Mesendoderm (in vitro differentiated cells): ENCODE data around the gene TACSTD2.
A peak's percentile ranks its signal among the peaks of the same experiment; 100 is the strongest.
"Not testable (repeated sequence)": the region's sequence is repeated elsewhere in the genome, so short reads cannot be mapped to it uniquely, and the experiment has no call there.

Experiments
- DNase-seq: peaks from one replicate; pipeline ENCODE4 v3.0.0; 2013
- H2AK5ac ChIP-seq: 2 replicates; pipeline ENCODE4 v1.6.1; 2013; ENCODE audit warnings: low read length, inconsistent platforms
- H2BK120ac ChIP-seq: 2 replicates; pipeline ENCODE4 v1.6.1; 2013; ENCODE audit warnings: low read depth, mild to moderate bottlenecking, low read length, moderate library complexity, mixed read lengths
- H2BK15ac ChIP-seq: replicated peaks from 2 replicates; pipeline ENCODE4 v1.6.1; 2013; ENCODE audit warnings: low read depth, mild to moderate bottlenecking, moderate library complexity
- H2BK5ac ChIP-seq: 2 replicates; pipeline ENCODE4 v1.6.1; 2013; ENCODE audit warnings: low read length, inconsistent platforms
- H3K18ac ChIP-seq: 2 replicates; pipeline ENCODE4 v1.6.1; 2013; ENCODE audit warnings: mild to moderate bottlenecking, low read length, mixed read lengths
- H3K23ac ChIP-seq: one replicate; pipeline ENCODE4 v1.6.1; 2013; ENCODE audit warnings: low read length
- H3K27ac ChIP-seq: 2 replicates; pipeline ENCODE4 v1.5.1; 2013; ENCODE audit warnings: low read depth, mild to moderate bottlenecking, inconsistent platforms, low read length, moderate library complexity
- H3K27me3 ChIP-seq: 2 replicates; pipeline ENCODE4 v1.6.1; 2013; ENCODE audit warnings: low read length, control low read depth, mild to moderate bottlenecking, inconsistent platforms; ENCODE audit not compliant: insufficient read depth, poor library complexity
- H3K36me3 ChIP-seq: 2 replicates; pipeline ENCODE4 v1.6.1; 2013; ENCODE audit warnings: low read length, inconsistent platforms; ENCODE audit not compliant: control insufficient read depth, insufficient read depth
- H3K4ac ChIP-seq: one replicate; pipeline ENCODE4 v1.6.1; 2013; ENCODE audit warnings: low read depth, mild to moderate bottlenecking, low read length, moderate library complexity
- H3K4me1 ChIP-seq: 2 replicates; pipeline ENCODE4 v1.6.1; 2013; ENCODE audit warnings: low read depth, low read length, inconsistent platforms; ENCODE audit not compliant: control insufficient read depth
- H3K4me2 ChIP-seq: 2 replicates; pipeline ENCODE4 v1.6.1; 2013; ENCODE audit warnings: low read length
- H3K4me3 ChIP-seq: 2 replicates; pipeline ENCODE4 v1.5.1; 2013; ENCODE audit warnings: mild to moderate bottlenecking, low read length
- H3K56ac ChIP-seq: one replicate; pipeline ENCODE4 v1.6.1; 2013; ENCODE audit warnings: low read length
- H3K79me1 ChIP-seq: 2 replicates; pipeline ENCODE4 v1.6.1; 2013; ENCODE audit warnings: low read length, inconsistent platforms
- H3K79me2 ChIP-seq: 2 replicates; pipeline ENCODE4 v1.6.1; 2013; ENCODE audit warnings: mild to moderate bottlenecking, low read length; ENCODE audit not compliant: control insufficient read depth, insufficient read depth
- H3K9ac ChIP-seq: 2 replicates; pipeline ENCODE4 v1.6.1; 2013; ENCODE audit warnings: low read length, inconsistent platforms
- H4K5ac ChIP-seq: one replicate; pipeline ENCODE4 v1.6.1; 2013; ENCODE audit warnings: low read length
- H4K8ac ChIP-seq: one replicate; pipeline ENCODE4 v1.6.1; 2013; ENCODE audit warnings: low read depth, mild to moderate bottlenecking, control low read depth, low read length, moderate library complexity
- whole genome bisulfite sequencing: extraction: QIAGEN DNeasy Blood & Tissue Kit; methylation state at CpG from one replicate; pipeline ENCODE4 v1.1.7; 2013; ENCODE audit warnings: low lambda C conversion rate, missing lambda C conversion rate; ENCODE audit not compliant: insufficient coverage; ENCODE audit errors: extremely low coverage; 5-methylcytosine and 5-hydroxymethylcytosine counted together

TACSTD2 gene

DNA sequence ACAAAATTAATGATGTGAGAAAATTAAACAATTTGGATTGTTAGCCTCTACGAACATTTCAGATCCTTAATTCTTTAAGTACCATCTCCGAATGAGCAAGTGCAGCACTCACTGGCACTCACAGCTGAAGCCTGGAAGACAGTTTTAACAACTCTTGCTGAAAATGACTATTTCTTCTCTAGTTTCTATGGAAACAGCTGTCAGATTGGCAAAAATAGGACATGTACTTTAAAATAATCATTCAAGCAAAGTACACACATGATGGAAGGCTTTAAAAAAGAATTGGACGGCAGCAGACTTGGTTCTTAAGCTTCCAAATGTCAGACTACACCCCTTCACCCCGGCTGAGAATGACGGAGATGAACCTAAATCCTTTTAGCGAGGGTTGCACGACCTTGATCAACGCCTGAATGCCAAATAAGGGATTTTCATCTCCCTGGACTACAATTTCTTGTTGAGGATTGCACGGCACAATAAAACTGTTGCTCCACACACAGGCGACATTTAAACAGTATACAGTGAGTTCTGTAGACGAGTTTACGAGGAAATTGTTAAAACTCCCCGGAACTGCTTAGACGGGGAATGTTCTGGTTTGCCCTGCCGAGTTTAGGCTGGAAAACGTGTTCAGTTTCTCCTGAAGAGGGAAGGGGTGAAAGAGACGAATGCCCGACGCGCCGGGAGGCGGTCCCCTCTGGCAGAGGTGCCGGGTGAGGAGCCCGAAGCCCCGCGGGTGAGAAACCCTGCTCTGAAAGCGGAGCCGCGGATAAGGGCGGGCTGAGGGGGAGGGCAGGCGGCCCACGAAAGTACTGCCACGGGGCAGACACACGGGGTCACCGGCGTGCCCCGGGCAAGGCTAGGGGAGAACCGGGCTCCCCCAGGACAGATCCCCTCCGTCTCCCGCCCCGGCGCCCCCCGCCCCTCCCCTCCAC is 31.2 kb downstream of the TACSTD2 start:
- Histone ChIP-seq H2BK15ac (no peak overlapping the region), H3K27me3 (no peaks in the 10 kb centered on the region), H3K79me1 (no peaks in the 10 kb centered on the region), H3K4ac (no peak overlapping the region), H3K36me3 (no peaks in the 10 kb centered on the region), H3K4me2 (peak overlapping the region; percentile 97), H3K23ac (no peak overlapping the region), H3K18ac (peak overlapping the region; percentile 29), H3K9ac (peak overlapping the region; percentile 87), H4K8ac (no peak overlapping the region), H3K4me1 (no peaks in the 10 kb centered on the region), H2BK5ac (no peak overlapping the region), H3K27ac (peak overlapping the region; percentile 89), H4K5ac (peak overlapping the region; percentile 56), H3K79me2 (no peaks in the 10 kb centered on the region), H3K56ac (peak overlapping the region; percentile 89), H2AK5ac (no peak overlapping the region), H2BK120ac (no peak overlapping the region), H3K4me3 (peak overlapping the region; percentile 81)
- DNase-seq, result peak; percentile 73
- WGBS, result no CpG with 5 or more reads among the region's 43 CpGs

DNA sequence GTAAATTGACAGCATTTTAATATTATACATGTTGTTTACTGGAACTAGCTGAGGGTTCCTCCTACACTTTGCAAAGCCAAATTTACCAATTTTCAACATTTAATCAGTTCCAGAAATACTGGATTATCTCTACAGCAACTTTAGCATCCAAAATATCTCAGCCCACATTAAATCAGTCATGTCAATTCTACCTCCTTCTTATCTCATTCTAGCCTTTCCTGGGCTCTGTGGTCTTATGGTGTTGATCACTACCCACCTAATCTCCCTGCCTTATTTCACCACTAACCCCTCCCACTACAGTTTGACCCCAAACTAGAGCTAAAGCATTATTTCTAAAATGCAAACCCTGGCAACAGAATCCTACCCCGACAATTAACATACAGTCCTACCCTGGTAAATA is 33.8 kb downstream of the TACSTD2 start:
- no peaks in the 10 kb centered on the region for H3K36me3 ChIP-seq
- no peak overlapping the region for H3K23ac ChIP-seq
- H3K18ac ChIP-seq, result no peak overlapping the region
- no peak overlapping the region for H4K8ac ChIP-seq
- H2BK5ac ChIP-seq, result no peak overlapping the region
- H2BK120ac ChIP-seq, result no peak overlapping the region
- no peak overlapping the region for H2BK15ac ChIP-seq
- no peak overlapping the region for H3K4ac ChIP-seq
- no peak overlapping the region for H3K27ac ChIP-seq
- no peak for DNase-seq
- H3K9ac ChIP-seq, result no peak overlapping the region
- no peaks in the 10 kb centered on the region for H3K27me3 ChIP-seq
- H2AK5ac ChIP-seq, result no peak overlapping the region
- H3K79me2 ChIP-seq, result no peaks in the 10 kb centered on the region
- H3K79me1 ChIP-seq, result no peaks in the 10 kb centered on the region
- no peak overlapping the region for H4K5ac ChIP-seq
- no peak overlapping the region for H3K4me3 ChIP-seq
- WGBS, result no CpG with 5 or more reads among the region's 1 CpG
- no peak overlapping the region for H3K56ac ChIP-seq
- H3K4me2 ChIP-seq, result no peak overlapping the region
- H3K4me1 ChIP-seq, result no peaks in the 10 kb centered on the region

DNA sequence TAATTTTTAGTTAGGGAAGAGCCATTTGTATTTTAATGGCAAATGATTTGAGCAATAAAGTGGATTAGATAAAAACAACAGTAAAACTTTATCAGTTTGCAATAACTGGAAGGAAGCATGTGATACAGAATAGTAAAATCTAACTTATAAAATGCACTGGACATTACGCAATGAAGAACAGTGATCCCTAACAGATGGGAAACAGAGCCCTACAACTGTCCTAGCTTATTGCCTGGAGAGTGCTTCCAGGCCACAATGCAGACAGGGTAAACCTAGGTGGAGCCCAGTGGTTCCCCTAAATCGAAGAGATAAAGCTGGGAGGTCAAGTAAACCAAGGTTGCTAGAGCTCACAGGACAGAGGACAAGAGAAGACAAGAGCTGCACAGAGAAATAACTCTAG is 37.5 kb downstream of the TACSTD2 start:
- H3K79me2 ChIP-seq, result no peaks in the 10 kb centered on the region
- H2BK15ac ChIP-seq, result no peak overlapping the region
- no peak overlapping the region for H3K9ac ChIP-seq
- H3K56ac ChIP-seq, result no peak overlapping the region
- H3K27me3 ChIP-seq, result no peaks in the 10 kb centered on the region
- H4K5ac ChIP-seq, result no peak overlapping the region
- no peak overlapping the region for H2AK5ac ChIP-seq
- no peak overlapping the region for H3K4ac ChIP-seq
- no peak overlapping the region for H2BK120ac ChIP-seq
- no peak overlapping the region for H3K27ac ChIP-seq
- H3K79me1 ChIP-seq, result no peaks in the 10 kb centered on the region
- no CpG with 5 or more reads among the region's 2 CpGs for WGBS
- no peak overlapping the region for H3K18ac ChIP-seq
- H3K23ac ChIP-seq, result no peak overlapping the region
- H3K4me2 ChIP-seq, result no peak overlapping the region
- no peaks in the 10 kb centered on the region for H3K36me3 ChIP-seq
- no peak overlapping the region for H4K8ac ChIP-seq
- DNase-seq, result no peak
- no peaks in the 10 kb centered on the region for H3K4me1 ChIP-seq
- no peak overlapping the region for H2BK5ac ChIP-seq
- H3K4me3 ChIP-seq, result no peak overlapping the region

DNA sequence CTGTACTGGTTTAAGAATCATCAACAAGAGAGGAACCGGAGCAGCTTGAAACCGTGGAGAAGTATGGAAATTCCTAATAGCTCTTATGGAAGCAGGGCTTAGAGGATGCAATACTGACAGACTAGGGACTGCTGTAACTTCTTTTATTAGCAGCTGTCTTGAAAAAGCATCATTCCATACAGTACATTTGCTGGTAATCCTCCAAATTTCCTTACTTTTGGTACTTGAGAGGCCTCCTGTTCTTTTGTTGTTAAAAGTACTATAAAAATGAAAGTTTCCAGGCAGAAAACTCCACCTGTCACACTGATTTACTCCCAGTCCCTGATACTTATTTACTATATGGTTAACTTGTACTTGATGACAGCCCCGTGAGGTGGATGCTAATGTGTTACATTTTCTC is 38.2 kb downstream of the TACSTD2 start:
- Histone ChIP-seq H2BK120ac (no peak overlapping the region), H2AK5ac (no peak overlapping the region), H3K56ac (no peak overlapping the region), H3K4me2 (no peak overlapping the region), H3K9ac (no peak overlapping the region), H2BK5ac (no peak overlapping the region), H2BK15ac (no peak overlapping the region), H3K23ac (no peak overlapping the region), H4K8ac (no peak overlapping the region), H4K5ac (no peak overlapping the region), H3K4ac (no peak overlapping the region), H3K18ac (no peak overlapping the region), H3K27me3 (no peaks in the 10 kb centered on the region), H3K79me2 (no peaks in the 10 kb centered on the region), H3K4me1 (no peaks in the 10 kb centered on the region), H3K79me1 (no peaks in the 10 kb centered on the region), H3K4me3 (no peak overlapping the region), H3K27ac (no peak overlapping the region), H3K36me3 (no peaks in the 10 kb centered on the region)
- WGBS, result no CpG with 5 or more reads among the region's 3 CpGs
- DNase-seq, result no peak

DNA sequence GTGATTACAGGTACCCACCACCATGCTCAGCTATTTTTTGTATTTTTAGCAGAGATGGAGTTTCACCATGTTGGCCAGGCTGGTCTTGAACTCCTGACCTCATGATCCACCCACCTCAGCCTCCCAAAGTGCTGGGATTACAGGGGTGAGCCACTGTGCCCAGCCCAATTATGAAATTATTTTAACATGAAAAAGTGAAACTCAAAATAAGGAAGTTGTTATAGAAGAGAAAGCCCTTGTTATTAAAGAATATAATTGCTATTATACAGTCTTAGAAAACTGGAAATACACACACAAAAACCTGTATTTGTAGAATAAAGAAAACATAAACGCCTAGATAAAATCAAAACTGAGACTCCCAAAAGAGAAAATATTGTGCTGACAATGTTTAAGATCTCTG is 45.2 kb downstream of the TACSTD2 start:
- H2BK120ac ChIP-seq, H3K18ac ChIP-seq, H3K4ac ChIP-seq, H3K27ac ChIP-seq, H3K79me1 ChIP-seq, H2BK5ac ChIP-seq, H3K56ac ChIP-seq, H3K23ac ChIP-seq, H3K4me3 ChIP-seq, H3K27me3 ChIP-seq, DNase-seq, H3K36me3 ChIP-seq, H4K5ac ChIP-seq, H4K8ac ChIP-seq, H3K4me1 ChIP-seq, H2BK15ac ChIP-seq, H3K4me2 ChIP-seq, H3K79me2 ChIP-seq, H3K9ac ChIP-seq, H2AK5ac ChIP-seq: not testable (repeated sequence)
- WGBS, result no CpG with 5 or more reads among the region's 1 CpG

DNA sequence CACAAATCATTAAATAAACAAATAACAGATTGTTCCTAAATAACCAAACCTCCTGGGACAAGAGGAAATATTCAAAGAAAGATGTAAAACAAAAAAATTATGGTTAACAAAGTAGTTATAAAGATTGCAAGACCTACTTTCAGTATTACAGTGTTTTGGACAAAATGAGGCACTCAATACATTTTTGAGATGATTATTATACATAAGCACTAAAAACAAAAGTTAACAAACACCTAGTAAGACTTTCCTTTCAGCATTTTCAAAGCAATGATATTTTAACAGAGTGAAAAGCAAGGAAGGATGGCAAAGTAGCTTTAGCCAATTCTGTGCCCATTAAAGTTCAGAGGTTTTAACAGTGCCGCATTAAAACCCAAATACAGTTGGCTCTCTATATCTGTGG is 47.8 kb downstream of the TACSTD2 start:
- H2BK5ac ChIP-seq, result no peak overlapping the region
- H2BK120ac ChIP-seq, result no peak overlapping the region
- no peak overlapping the region for H4K8ac ChIP-seq
- H4K5ac ChIP-seq, result no peak overlapping the region
- no CpG with 5 or more reads among the region's 1 CpG for WGBS
- H2AK5ac ChIP-seq, result no peak overlapping the region
- H3K9ac ChIP-seq, result no peak overlapping the region
- H3K4me3 ChIP-seq, result no peak overlapping the region
- DNase-seq, result no peak
- H3K36me3 ChIP-seq, result no peaks in the 10 kb centered on the region
- no peaks in the 10 kb centered on the region for H3K79me2 ChIP-seq
- H3K18ac ChIP-seq, result no peak overlapping the region
- H3K23ac ChIP-seq, result no peak overlapping the region
- no peak overlapping the region for H3K56ac ChIP-seq
- no peaks in the 10 kb centered on the region for H3K4me1 ChIP-seq
- no peak overlapping the region for H2BK15ac ChIP-seq
- no peak overlapping the region for H3K4ac ChIP-seq
- H3K4me2 ChIP-seq, result no peak overlapping the region
- H3K27ac ChIP-seq, result no peak overlapping the region
- no peaks in the 10 kb centered on the region for H3K79me1 ChIP-seq
- no peaks in the 10 kb centered on the region for H3K27me3 ChIP-seq
